ENCODE results near the gene SPTLC2.
A peak's percentile ranks its signal among the peaks of the same experiment; 100 is the strongest.
"Not testable (repeated sequence)": the region's sequence is repeated elsewhere in the genome, so short reads cannot be mapped to it uniquely, and the experiment has no call there.

The SPTLC2 gene

GRCh38 chr14:77616454-77617229 lies at the start of gene SPTLC2:
SPTLC2 (minus strand) TSS chr14:77616637; CDS start chr14:77616579, 58 bp downstream.
- DNase-seq: peak; percentile 91

GRCh38 chr14:77663293-77663692 lies 46.9 kb upstream of the SPTLC2 start:
- DNase-seq: no peak

- not testable (repeated sequence) for DNase-seq
Measured at GRCh38 chr14:77661562-77661961, 45.1 kb upstream of the SPTLC2 start.

- no peak for DNase-seq
Measured at GRCh38 chr14:77660754-77661153, 44.3 kb upstream of the SPTLC2 start.

GRCh38 chr14:77659831-77660230 lies 43.4 kb upstream of the SPTLC2 start:
- no peak for DNase-seq

- no peak for DNase-seq
Measured at GRCh38 chr14:77657280-77657679, 40.8 kb upstream of the SPTLC2 start.

GRCh38 chr14:77654001-77654441 lies 37.6 kb upstream of the SPTLC2 start:
- no peak for DNase-seq

- DNase-seq: no peak
Measured at GRCh38 chr14:77649326-77649725, 32.9 kb upstream of the SPTLC2 start.

GRCh38 chr14:77648520-77649200 lies 32.2 kb upstream of the SPTLC2 start:
- no peak for DNase-seq

- no peak for DNase-seq
Measured at GRCh38 chr14:77647853-77648252, 31.4 kb upstream of the SPTLC2 start.

GRCh38 chr14:77646907-77647306 lies 30.5 kb upstream of the SPTLC2 start:
- DNase-seq: no peak

- no peak for DNase-seq
Measured at GRCh38 chr14:77645520-77646230, 29.2 kb upstream of the SPTLC2 start.

- no peak for DNase-seq
Measured at GRCh38 chr14:77642407-77642806, 26.0 kb upstream of the SPTLC2 start.

- peak; percentile 48 for DNase-seq
Measured at GRCh38 chr14:77641534-77642341, 25.3 kb upstream of the SPTLC2 start.

- no peak for DNase-seq
Measured at GRCh38 chr14:77640756-77641533, 24.5 kb upstream of the SPTLC2 start.

- DNase-seq: no peak
Measured at GRCh38 chr14:77638771-77639171, 22.3 kb upstream of the SPTLC2 start.

- not testable (repeated sequence) for DNase-seq
Measured at GRCh38 chr14:77635869-77636268, 19.4 kb upstream of the SPTLC2 start.

GRCh38 chr14:77635466-77635865 lies 19.0 kb upstream of the SPTLC2 start:
- DNase-seq: not testable (repeated sequence)

- no peak for DNase-seq
Measured at GRCh38 chr14:77630111-77630510, 13.7 kb upstream of the SPTLC2 start.

GRCh38 chr14:77625360-77625759 lies 8.9 kb upstream of the SPTLC2 start:
- no peak for DNase-seq

GRCh38 chr14:77623201-77623600 lies 6.8 kb upstream of the SPTLC2 start:
- DNase-seq: no peak
